HG02943 (cell line): ENCODE results near the gene WFDC10A.
"Not testable (repeated sequence)": the region's sequence is repeated elsewhere in the genome, so short reads cannot be mapped to it uniquely, and the experiment has no call there.

Source experiments
- ATAC-seq: cut with Tn5 transposase; IDR thresholded peaks from one replicate; pipeline ENCODE4 v1.9.1; 2021; ENCODE audit warnings: mild to moderate bottlenecking, low read depth, moderate library complexity; ENCODE audit not compliant: unreplicated experiment

The WFDC10A gene

GRCh38 chr20:45646875-45647274 is 17.3 kb downstream of the WFDC10A start:
- no peak for ATAC-seq

- no peak for ATAC-seq
These were observed 18.0 kb downstream of the WFDC10A start for GRCh38 chr20:45647441-45648050.

- ATAC-seq = no peak
These were observed 19.8 kb downstream of the WFDC10A start for GRCh38 chr20:45649312-45649863.

GRCh38 chr20:45651726-45652125 is 22.2 kb downstream of the WFDC10A start:
- ATAC-seq = not testable (repeated sequence)

GRCh38 chr20:45657038-45657437 is 27.5 kb downstream of the WFDC10A start:
- ATAC-seq = not testable (repeated sequence)

GRCh38 chr20:45670139-45670538 is 40.6 kb downstream of the WFDC10A start, which contains the start of gene WFDC11:
TSS of gene WFDC11 (minus strand) at chr20:45670239. CDS start at chr20:45650600, 19,639 bp downstream.
- no peak for ATAC-seq

GRCh38 chr20:45672765-45673164 is 43.2 kb downstream of the WFDC10A start:
- no peak for ATAC-seq

- no peak for ATAC-seq
These were observed 50.1 kb downstream of the WFDC10A start for GRCh38 chr20:45679650-45680049.
